Naive thymus-derived CD4-positive, alpha-beta T cell (primary cell): ENCODE measurements around the gene ZSCAN22. TPM values are rescaled to one million over a fixed set of nuclear protein-coding genes. Genes with fewer than 3 reads are reported as not detected.
"Not testable (repeated sequence)": the region's sequence is repeated elsewhere in the genome, so short reads cannot be mapped to it uniquely, and the experiment has no call there.

Source experiments
- ATAC-seq: fragments of 150-1000 bp; cut with Tn5 transposase; 2 replicates; pipeline ENCODE4 v1.10.0; 2021; ENCODE audit warnings: mild to moderate bottlenecking, moderate library complexity
- CTCF ChIA-PET: fragments of 350-600 bp; sonication (Branson Sonifier 250); formaldehyde crosslinking; loops from one replicate; lab custom pipeline; 2021; ENCODE audit warnings: antibody characterized with exemption; lab: Charles Lee
- POLR2A ChIA-PET: fragments of 350-600 bp; sonication (Branson Sonifier 250); formaldehyde crosslinking; loops from one replicate; lab custom pipeline; 2021; ENCODE audit warnings: antibody characterized with exemption, inconsistent platforms; lab: Charles Lee
- DNase-seq, 9 donors: peaks; one replicate each; pipeline versions ENCODE4 v3.0.0 to v3.0.0-alpha.2; 2020 to 2022; ENCODE audit warnings: mixed read lengths in 1 of 9
- H3K27ac ChIP-seq: one replicate; pipeline ENCODE4 v1.7.0; 2013; ENCODE audit warnings: mild to moderate bottlenecking, low read depth, low read length, moderate library complexity
- H3K27me3 ChIP-seq, 2 donors: one replicate each; pipeline ENCODE4 v1.7.0; 2013; ENCODE audit warnings: low read length in 2 of 2, mild to moderate bottlenecking in 2 of 2, moderate library complexity in 2 of 2; ENCODE audit not compliant: control insufficient read depth in 2 of 2, insufficient read depth in 2 of 2
- H3K36me3 ChIP-seq, 3 experiments: 1 replicate in 2 of 3; 2 replicates in 1 of 3; pipeline ENCODE4 v1.7.0; 2013; ENCODE audit warnings: low read length in 3 of 3, mild to moderate bottlenecking in 3 of 3, moderate library complexity in 1 of 3; ENCODE audit not compliant: insufficient read depth in 3 of 3, control insufficient read depth in 2 of 3
- H3K4me1 ChIP-seq, 2 donors: one replicate each; pipeline ENCODE4 v1.7.0; 2013; ENCODE audit warnings: low read length in 2 of 2, mild to moderate bottlenecking in 2 of 2, moderate library complexity in 1 of 2; ENCODE audit not compliant: control insufficient read depth in 2 of 2, insufficient read depth in 2 of 2
- H3K4me3 ChIP-seq: 2 replicates; pipeline ENCODE4 v1.7.0; 2013; ENCODE audit warnings: mild to moderate bottlenecking, low read length
- H3K9me3 ChIP-seq, 3 experiments: 1 replicate in 2 of 3; 2 replicates in 1 of 3; pipeline ENCODE4 v1.7.0; 2013; ENCODE audit warnings: low read length in 3 of 3; ENCODE audit not compliant: control insufficient read depth in 2 of 3
- H3K27ac Mint-ChIP-seq, 9 donors: one replicate each; pipeline ENCODE4 v1.8.0; 2020 to 2022; ENCODE audit warnings: mixed read lengths in 9 of 9, mild to moderate bottlenecking in 8 of 9, moderate library complexity in 5 of 9, inconsistent platforms in 2 of 9
- H3K27me3 Mint-ChIP-seq, 5 donors: one replicate each; pipeline ENCODE4 v1.8.0; 2021 to 2022; ENCODE audit warnings: mixed read lengths in 5 of 5, mild to moderate bottlenecking in 1 of 5
- H3K36me3 Mint-ChIP-seq, 5 donors: one replicate each; pipeline ENCODE4 v1.8.0; 2020 to 2022; ENCODE audit warnings: mixed read lengths in 5 of 5, mild to moderate bottlenecking in 3 of 5, inconsistent platforms in 1 of 5
- H3K4me1 Mint-ChIP-seq, 7 donors: one replicate each; pipeline ENCODE4 v1.8.0; 2020 to 2022; ENCODE audit warnings: mixed read lengths in 7 of 7, mild to moderate bottlenecking in 3 of 7, inconsistent platforms in 1 of 7
- H3K4me3 Mint-ChIP-seq, 10 donors: one replicate each; pipeline ENCODE4 v1.8.0; 2020 to 2022; ENCODE audit warnings: mild to moderate bottlenecking in 10 of 10, mixed read lengths in 10 of 10, moderate library complexity in 6 of 10, inconsistent platforms in 2 of 10
- H3K9me3 Mint-ChIP-seq, 11 donors: one replicate each; pipeline ENCODE4 v1.8.0; 2020 to 2022; ENCODE audit warnings: mixed read lengths in 11 of 11, mild to moderate bottlenecking in 4 of 11, inconsistent platforms in 1 of 11, moderate library complexity in 1 of 11
- intact Hi-C, 2 donors: fragments of 100-400 bp; cut with micrococcal nuclease; formaldehyde crosslinking; loops; one replicate each; pipeline ENCODE4 v1.15.1; 2023
- polyA plus RNA-seq, 2 donors: library from polyadenylated mRNA; unstranded; fragments of 300-500 nt; fragmentation: Illumina TruSeq; gene quantifications; one replicate each; pipeline ENCODE4 v1.2.3, GENCODE V29; 2021
- total RNA-seq, 6 experiments: library from RNA in 5 of 6; stranded (reverse) in 5 of 6; gene quantifications; 1 replicate in 5 of 6; 2 replicates in 1 of 6; pipeline ENCODE4 v1.2.3 and lab custom pipeline; 2021 to 2026

Gene ZSCAN22
- total and polyA plus RNA-seq, 7 experiments from 2014 or later = 1.1 to 6.0 (median 3.6) TPM

DNA sequence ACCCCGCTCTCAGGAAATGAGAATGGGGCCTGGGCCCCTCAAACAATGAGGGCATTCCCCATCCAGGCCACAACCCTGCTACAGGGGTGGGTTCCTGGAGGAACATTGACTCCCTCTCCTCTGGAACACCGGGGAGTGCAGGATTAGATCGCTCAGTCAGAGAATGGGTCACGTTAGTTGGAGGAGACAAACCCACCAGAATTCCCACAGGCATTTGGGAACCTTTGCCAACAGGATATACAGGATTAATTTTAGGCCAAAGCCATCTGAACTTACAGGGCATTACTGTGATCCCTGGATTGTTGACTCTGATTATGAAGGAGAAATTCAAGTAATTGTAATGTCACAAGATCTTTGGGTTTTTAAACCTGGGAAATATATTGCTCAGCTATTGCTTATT lies 19.1 kb upstream of the ZSCAN22 start:
- Mint-ChIP-seq H3K4me1 (peaks cover 35 to 68% (median 58%) of the 10 kb centered on the region in 7 donors), H3K27ac (peak overlapping the region in 4 of 9 donors; percentile 36 to 79 (median 62)), H3K4me3 (peak overlapping the region in 5 of 10 donors; percentile 11 to 33 (median 16)), H3K36me3 (peaks cover 29 to 86% (median 57%) of the 10 kb centered on the region in 5 donors), H3K27me3 (no peaks in the 10 kb centered on the region), H3K9me3 (peaks cover 0 to 15% (median 2%) of the 10 kb centered on the region in 11 donors)
- ChIA-PET CTCF (no interaction called here), POLR2A (interaction anchor here (1.0 kb wide), 1 partner anchor 11 kb away, joined by 5 read pairs; no protein-coding TSS in a partner anchor)
- Histone ChIP-seq H3K9me3 (no peaks in the 10 kb centered on the region), H3K36me3 (peaks cover 3 to 47% (median 4%) of the 10 kb centered on the region in 3 experiments), H3K27me3 (no peaks in the 10 kb centered on the region), H3K4me3 (no peak overlapping the region), H3K27ac (no peak overlapping the region), H3K4me1 (peaks cover 14 to 20% of the 10 kb centered on the region in 2 donors)
- intact Hi-C loops = loop anchor here in 1 of 2 donors (5.0 kb wide), 1 partner anchor 40 kb away; no protein-coding TSS in a partner anchor
- ATAC-seq = no peak
- no peak for DNase-seq

DNA sequence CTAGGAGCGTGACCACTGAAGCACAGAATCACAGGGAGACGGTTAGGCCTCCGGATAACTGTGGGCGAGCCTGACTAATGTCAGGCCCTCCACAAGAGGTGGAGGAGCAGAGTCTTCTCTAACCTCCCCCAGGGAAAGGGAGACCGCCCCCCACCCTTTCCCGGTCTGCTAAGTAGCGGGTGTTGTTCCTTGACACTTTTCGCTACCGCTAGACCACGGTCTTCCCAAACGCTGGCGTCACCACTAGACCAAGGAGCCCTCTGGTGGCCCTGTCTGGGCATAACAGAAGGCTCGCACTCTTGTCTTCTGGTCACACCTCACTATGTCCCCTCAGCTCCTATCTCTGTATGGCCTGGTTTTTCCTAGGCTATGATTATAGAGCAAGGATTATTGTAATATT lies 16.1 kb upstream of the ZSCAN22 start:
- ATAC-seq, H3K27ac Mint-ChIP-seq, CTCF ChIA-PET, H3K4me3 ChIP-seq, H3K9me3 ChIP-seq, H3K4me3 Mint-ChIP-seq, DNase-seq, H3K27me3 Mint-ChIP-seq, H3K27me3 ChIP-seq, H3K9me3 Mint-ChIP-seq, H3K27ac ChIP-seq, POLR2A ChIA-PET: not testable (repeated sequence)
- Histone ChIP-seq H3K4me1 (peaks cover 12 to 14% of the 10 kb centered on the region in 2 donors), H3K36me3 (peaks cover 8 to 71% (median 11%) of the 10 kb centered on the region in 3 experiments)
- H3K4me1 Mint-ChIP-seq = peaks cover 23 to 49% (median 40%) of the 10 kb centered on the region in 7 donors
- H3K36me3 Mint-ChIP-seq = peaks cover 38 to 91% (median 76%) of the 10 kb centered on the region in 5 donors
- intact Hi-C loops = loop anchor here in 1 of 2 donors (1.0 to 2.0 kb wide), 2 partner anchors 92 to 128 kb away; no protein-coding TSS in a partner anchor

DNA sequence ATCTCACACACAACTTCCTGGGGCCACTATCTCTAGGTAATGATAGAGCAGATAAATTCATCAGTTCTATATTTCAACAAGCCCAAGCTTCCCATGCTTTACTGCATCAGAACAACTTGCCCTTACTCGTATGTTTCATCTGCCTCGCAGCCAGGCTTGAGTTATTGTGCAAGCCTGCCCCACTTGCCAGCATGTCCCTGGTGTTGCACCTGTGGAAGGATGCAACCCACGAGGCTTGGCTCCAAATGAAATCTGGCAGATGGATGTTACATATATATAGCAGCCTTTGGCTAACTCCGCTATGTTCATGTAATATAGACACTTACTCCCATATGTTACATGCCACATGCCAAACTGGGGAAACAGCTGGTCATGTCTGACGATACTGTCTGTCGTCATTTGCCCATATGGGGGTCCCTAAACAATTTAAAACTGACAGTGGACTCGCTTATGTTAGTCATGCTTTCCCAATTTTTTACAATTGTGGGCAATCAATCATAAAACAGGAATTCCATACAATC lies 15.4 kb upstream of the ZSCAN22 start:
- ATAC-seq (no peak), DNase-seq (no peak)
- peaks cover 38 to 90% (median 70%) of the 10 kb centered on the region in 5 donors for H3K36me3 Mint-ChIP-seq
- intact Hi-C loops = loop anchor here in 1 of 2 donors (2.0 kb wide), 1 partner anchor 93 kb away; no protein-coding TSS in a partner anchor
- ChIA-PET CTCF (no interaction called here), POLR2A (no interaction called here)
- Histone ChIP-seq H3K4me3 (no peak overlapping the region), H3K27me3 (no peaks in the 10 kb centered on the region), H3K36me3 (peaks cover 8 to 73% (median 11%) of the 10 kb centered on the region in 3 experiments), H3K9me3 (no peaks in the 10 kb centered on the region), H3K4me1 (peaks cover 6 to 7% of the 10 kb centered on the region in 2 donors), H3K27ac (no peak overlapping the region)
- no peaks in the 10 kb centered on the region for H3K27me3 Mint-ChIP-seq
- H3K27ac Mint-ChIP-seq = peak overlapping the region in 1 of 9 donors; percentile 4
- no peak overlapping the region for H3K4me3 Mint-ChIP-seq
- peaks cover 0 to 8% (median 3%) of the 10 kb centered on the region in 11 donors for H3K9me3 Mint-ChIP-seq
- peaks cover 16 to 42% (median 34%) of the 10 kb centered on the region in 7 donors for H3K4me1 Mint-ChIP-seq

DNA sequence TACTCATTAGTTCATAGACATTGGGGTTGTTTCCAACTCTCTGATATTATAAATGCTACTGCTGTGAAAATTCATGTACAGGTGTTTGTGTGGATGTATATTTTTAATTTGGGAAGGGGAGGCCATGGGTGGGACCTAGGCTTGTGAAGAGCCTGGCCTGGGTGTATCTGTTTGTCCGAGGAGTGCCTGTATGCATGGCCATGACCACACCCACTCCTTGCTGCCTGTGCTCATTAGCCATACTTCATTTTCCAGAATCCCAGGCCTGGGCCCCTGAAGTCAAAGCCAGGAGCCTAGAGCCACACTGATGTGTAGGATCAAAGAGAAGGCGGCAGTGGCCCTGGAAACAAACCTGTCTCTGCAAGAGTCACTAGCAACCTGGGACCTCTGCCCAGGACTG lies 11.2 kb upstream of the ZSCAN22 start:
- POLR2A ChIA-PET = no interaction called here
- CTCF ChIA-PET = no interaction called here
- DNase-seq (no peak), ATAC-seq (no peak)
- no peaks in the 10 kb centered on the region for H3K9me3 ChIP-seq
- no peaks in the 10 kb centered on the region for H3K27me3 ChIP-seq
- peaks cover 0 to 6% (median 3%) of the 10 kb centered on the region in 11 donors for H3K9me3 Mint-ChIP-seq
- H3K36me3 Mint-ChIP-seq = peaks cover 25 to 58% (median 41%) of the 10 kb centered on the region in 5 donors
- H3K27me3 Mint-ChIP-seq = no peaks in the 10 kb centered on the region
- H3K27ac ChIP-seq = no peak overlapping the region
- H3K4me1 ChIP-seq = no peaks in the 10 kb centered on the region
- H3K4me1 Mint-ChIP-seq = peaks cover 0 to 6% (median 2%) of the 10 kb centered on the region in 7 donors
- peaks cover 8 to 46% (median 11%) of the 10 kb centered on the region in 3 experiments for H3K36me3 ChIP-seq
- H3K27ac Mint-ChIP-seq = no peak overlapping the region
- intact Hi-C loops = no loop called here
- no peak overlapping the region for H3K4me3 Mint-ChIP-seq
- no peak overlapping the region for H3K4me3 ChIP-seq

DNA sequence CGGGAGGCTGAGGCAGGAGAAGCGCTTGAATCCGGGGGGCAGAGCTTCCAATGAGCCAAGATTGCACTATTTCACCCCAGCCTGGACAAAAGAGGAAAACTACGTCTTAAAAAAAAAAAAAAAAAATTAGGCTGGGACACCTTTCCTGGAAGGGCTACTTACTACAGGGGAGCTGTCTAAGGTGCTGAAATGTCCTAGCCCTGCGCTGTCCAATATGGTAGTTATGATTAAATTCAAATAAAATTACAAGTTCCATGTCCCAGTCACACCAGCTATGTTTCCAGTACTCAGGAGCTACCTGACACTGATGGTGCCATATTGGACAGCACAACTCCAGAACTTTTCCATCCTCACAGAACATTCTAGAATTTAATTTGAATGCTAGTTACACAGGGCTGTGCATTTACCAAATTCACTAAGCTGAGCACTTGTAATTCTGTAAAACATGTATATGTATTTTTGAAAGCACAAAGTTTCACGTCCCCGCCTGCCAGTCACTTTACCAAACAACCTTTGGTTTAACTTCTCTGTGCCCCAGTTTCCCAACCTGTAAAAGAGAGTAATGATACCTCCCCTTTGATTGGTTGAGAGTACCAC lies 9.2 kb upstream of the ZSCAN22 start:
- Histone ChIP-seq H3K4me1 (no peaks in the 10 kb centered on the region), H3K27ac (no peak overlapping the region), H3K36me3 (peaks cover 5 to 31% (median 10%) of the 10 kb centered on the region in 3 experiments), H3K4me3 (no peak overlapping the region), H3K9me3 (no peaks in the 10 kb centered on the region), H3K27me3 (no peaks in the 10 kb centered on the region)
- Mint-ChIP-seq H3K9me3 (peaks cover 0 to 6% (median 3%) of the 10 kb centered on the region in 11 donors), H3K4me1 (no peaks in the 10 kb centered on the region), H3K36me3 (peaks cover 17 to 44% (median 31%) of the 10 kb centered on the region in 5 donors), H3K27me3 (no peaks in the 10 kb centered on the region), H3K27ac (no peak overlapping the region), H3K4me3 (no peak overlapping the region)
- intact Hi-C loops = no loop called here
- ChIA-PET CTCF (no interaction called here), POLR2A (interaction anchor here (0.7 to 2.0 kb wide), 3 partner anchors 10 to 39 kb away, joined by 3 to 5 read pairs (median 3); no protein-coding TSS in a partner anchor)
- DNase-seq = no peak
- ATAC-seq = no peak

DNA sequence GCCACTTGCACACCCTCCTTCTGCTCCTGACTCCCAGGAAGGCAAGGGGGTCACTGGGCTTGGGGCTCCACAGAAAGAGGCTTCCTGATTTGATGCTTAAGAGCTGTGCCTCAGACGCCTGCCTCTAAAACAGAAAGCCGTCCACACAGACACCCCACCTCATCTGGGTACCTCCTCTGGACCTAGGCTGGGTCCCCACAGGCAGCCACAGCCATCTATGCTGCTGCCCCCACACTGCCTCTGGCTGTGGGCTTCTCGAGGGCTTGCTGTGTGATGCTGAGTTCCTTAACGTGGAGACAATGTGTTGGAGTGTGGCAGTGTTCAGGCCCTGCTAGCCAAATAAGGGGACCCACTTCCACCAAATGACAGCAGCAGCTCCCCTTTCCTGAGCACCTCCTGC lies 8.5 kb upstream of the ZSCAN22 start:
- Histone ChIP-seq H3K9me3 (no peaks in the 10 kb centered on the region), H3K27ac (no peak overlapping the region), H3K4me3 (no peak overlapping the region), H3K27me3 (no peaks in the 10 kb centered on the region), H3K4me1 (no peaks in the 10 kb centered on the region), H3K36me3 (peaks cover 0 to 24% (median 6%) of the 10 kb centered on the region in 3 experiments)
- Mint-ChIP-seq H3K9me3 (peaks cover 0 to 6% (median 3%) of the 10 kb centered on the region in 11 donors), H3K4me1 (no peaks in the 10 kb centered on the region), H3K27me3 (no peaks in the 10 kb centered on the region), H3K27ac (no peak overlapping the region), H3K4me3 (no peak overlapping the region), H3K36me3 (peaks cover 17 to 41% (median 28%) of the 10 kb centered on the region in 5 donors)
- DNase-seq (no peak), ATAC-seq (no peak)
- ChIA-PET CTCF (no interaction called here), POLR2A (interaction anchor here (1.0 to 2.0 kb wide), 3 partner anchors 10 to 90 kb away, joined by 3 to 5 read pairs (median 4); partner anchors contain the start of gene ZNF544)
- intact Hi-C loops = no loop called here
